ENCODE results near the gene KIFC3. TPM values are rescaled to one million over a fixed set of nuclear protein-coding genes. Genes with fewer than 3 reads are reported as not detected.

The KIFC3 gene
- total RNA-seq, 1 donor: 40.5 TPM

DNA sequence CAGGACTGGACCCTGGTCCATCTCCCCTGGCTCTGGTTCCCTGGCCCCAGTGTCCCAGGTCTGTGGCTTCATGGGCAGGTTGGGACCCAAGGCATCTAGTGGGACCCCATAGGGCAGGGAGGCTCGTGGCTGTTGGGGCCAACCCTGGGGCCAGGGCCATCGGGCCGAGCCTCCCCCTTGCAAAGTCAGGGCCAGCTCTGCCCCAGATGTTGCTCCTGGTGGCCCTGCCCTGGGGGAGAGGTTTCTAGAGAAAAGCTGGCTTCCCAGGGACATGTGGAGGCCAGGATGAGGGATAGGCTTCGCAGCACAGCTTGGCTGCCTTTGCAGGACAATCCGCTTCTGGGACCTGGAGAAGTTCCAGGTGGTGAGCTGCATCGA lies 50.1 kb downstream of the KIFC3 start:
- DNase-seq (ENCODE audit: insufficient read length, low spot score, missing footprints): no peak
- TF ChIP-seq, protein P1, sequence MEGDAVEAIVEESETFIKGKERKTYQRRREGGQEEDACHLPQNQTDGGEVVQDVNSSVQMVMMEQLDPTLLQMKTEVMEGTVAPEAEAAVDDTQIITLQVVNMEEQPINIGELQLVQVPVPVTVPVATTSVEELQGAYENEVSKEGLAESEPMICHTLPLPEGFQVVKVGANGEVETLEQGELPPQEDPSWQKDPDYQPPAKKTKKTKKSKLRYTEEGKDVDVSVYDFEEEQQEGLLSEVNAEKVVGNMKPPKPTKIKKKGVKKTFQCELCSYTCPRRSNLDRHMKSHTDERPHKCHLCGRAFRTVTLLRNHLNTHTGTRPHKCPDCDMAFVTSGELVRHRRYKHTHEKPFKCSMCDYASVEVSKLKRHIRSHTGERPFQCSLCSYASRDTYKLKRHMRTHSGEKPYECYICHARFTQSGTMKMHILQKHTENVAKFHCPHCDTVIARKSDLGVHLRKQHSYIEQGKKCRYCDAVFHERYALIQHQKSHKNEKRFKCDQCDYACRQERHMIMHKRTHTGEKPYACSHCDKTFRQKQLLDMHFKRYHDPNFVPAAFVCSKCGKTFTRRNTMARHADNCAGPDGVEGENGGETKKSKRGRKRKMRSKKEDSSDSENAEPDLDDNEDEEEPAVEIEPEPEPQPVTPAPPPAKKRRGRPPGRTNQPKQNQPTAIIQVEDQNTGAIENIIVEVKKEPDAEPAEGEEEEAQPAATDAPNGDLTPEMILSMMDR (IDR thresholded peaks at IDR 0.05; ENCODE audit: extremely low read depth, low read depth, low read length): no peak
- Histone ChIP-seq H3K4me2 (ENCODE audit: insufficient read depth, low read length) (no peak overlapping the region), H3K4me3 (ENCODE audit: insufficient read depth, low read length) (no peak overlapping the region), H4K20me1 (ENCODE audit: insufficient read depth, low read length) (peaks cover 6% of the 10 kb centered on the region), H3K4me1 (ENCODE audit: insufficient read depth, low read length) (no peaks in the 10 kb centered on the region), H3K36me3 (ENCODE audit: insufficient read depth, low read length) (peaks cover 7% of the 10 kb centered on the region), H3K27me3 (ENCODE audit: insufficient read depth, low read length) (no peaks in the 10 kb centered on the region), H3K27ac (ENCODE audit: low read depth, low read length) (no peak overlapping the region), H3K9me3 (ENCODE audit: low read depth, low read length) (no peaks in the 10 kb centered on the region), H2AFZ (ENCODE audit: low read length) (no peak overlapping the region), H3K79me2 (ENCODE audit: insufficient read depth, low read length) (no peaks in the 10 kb centered on the region)

DNA sequence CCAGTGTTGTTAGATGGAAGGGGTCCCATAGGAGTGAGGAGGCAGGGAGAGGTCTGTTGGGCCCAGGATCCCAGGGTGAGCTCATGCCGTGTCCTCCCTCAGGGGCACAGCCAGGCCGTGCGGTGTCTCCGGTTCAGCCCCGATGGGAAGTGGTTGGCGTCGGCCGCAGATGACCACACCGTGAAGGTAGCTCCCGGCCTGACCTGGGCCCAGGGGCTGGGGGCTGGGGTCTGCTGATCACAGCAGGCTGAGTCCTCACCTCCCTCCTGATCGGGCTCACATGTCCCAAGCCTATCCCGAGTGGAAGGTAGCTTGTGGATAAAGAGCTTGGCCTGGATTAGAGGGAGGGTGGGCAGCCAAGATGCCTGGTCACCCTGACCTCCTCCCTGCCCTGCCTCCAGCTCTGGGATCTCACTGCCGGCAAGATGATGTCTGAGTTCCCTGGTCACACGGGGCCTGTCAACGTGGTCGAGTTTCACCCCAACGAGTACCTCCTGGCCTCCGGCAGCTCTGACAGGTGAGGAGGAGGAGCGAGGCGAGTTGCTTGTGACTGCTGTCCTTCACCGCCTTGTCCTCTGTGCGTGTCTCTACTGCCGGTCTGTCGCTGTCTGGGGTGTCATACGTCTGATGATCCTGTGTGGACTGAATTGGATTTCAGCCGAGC lies 50.6 kb downstream of the KIFC3 start:
- DNase-seq (ENCODE audit: insufficient read length, low spot score, missing footprints): no peak
- TF ChIP-seq, protein P1 (IDR thresholded peaks at IDR 0.05; ENCODE audit: extremely low read depth, low read depth, low read length): no peak
- H3K27ac ChIP-seq (ENCODE audit: low read depth, low read length): no peak overlapping the region

DNA sequence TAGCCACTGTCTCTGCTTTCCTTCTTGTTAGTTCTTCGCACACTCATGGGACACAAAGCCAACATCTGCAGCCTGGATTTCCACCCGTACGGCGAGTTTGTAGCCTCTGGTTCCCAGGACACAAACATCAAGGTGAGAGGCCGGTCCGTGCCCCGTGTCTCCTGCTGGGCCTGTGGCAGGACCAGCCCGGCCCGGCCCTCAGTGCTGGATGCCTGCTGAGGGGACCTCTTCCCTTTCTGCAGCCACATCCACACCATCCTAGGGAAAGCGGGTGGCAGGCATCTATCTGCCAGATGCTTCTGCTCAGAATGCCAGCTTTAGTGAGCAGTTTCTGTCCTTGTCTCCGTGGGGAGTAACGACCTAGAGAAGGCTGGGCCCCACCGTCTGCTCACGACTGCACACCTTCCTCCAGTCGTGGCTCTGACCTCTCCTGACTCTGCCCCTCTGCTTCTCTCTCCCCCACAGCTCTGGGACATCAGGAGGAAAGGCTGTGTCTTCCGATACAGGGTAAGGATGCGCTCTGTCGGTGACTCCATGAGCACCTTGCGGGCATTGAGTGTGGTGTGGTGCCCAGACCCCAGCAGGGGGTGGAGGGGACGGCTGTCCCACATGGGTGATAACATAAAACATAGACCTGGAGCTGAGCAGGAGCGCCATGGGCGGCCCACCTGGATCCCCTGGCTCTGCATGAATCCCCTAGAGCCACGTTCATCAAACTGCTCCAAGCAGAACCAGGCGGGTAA lies 51.3 kb downstream of the KIFC3 start:
- Histone ChIP-seq H3K4me3 (ENCODE audit: insufficient read depth, low read length) (no peak overlapping the region), H3K27me3 (ENCODE audit: insufficient read depth, low read length) (no peaks in the 10 kb centered on the region), H3K27ac (ENCODE audit: low read depth, low read length) (no peak overlapping the region), H3K4me1 (ENCODE audit: insufficient read depth, low read length) (no peaks in the 10 kb centered on the region), H3K36me3 (ENCODE audit: insufficient read depth, low read length) (peaks cover 2% of the 10 kb centered on the region), H3K79me2 (ENCODE audit: insufficient read depth, low read length) (no peaks in the 10 kb centered on the region), H4K20me1 (ENCODE audit: insufficient read depth, low read length) (no peaks in the 10 kb centered on the region), H3K4me2 (ENCODE audit: insufficient read depth, low read length) (no peak overlapping the region), H3K9me3 (ENCODE audit: low read depth, low read length) (no peaks in the 10 kb centered on the region), H2AFZ (ENCODE audit: low read length) (no peak overlapping the region)
- TF ChIP-seq, protein P1 (IDR thresholded peaks at IDR 0.05; ENCODE audit: extremely low read depth, low read depth, low read length): no peak
- no peak for DNase-seq (ENCODE audit: insufficient read length, low spot score, missing footprints)

More for the DNA sequence above, 50.6 kb downstream of the KIFC3 start:
- Histone ChIP-seq H3K36me3 (ENCODE audit: insufficient read depth, low read length) (peaks cover 7% of the 10 kb centered on the region), H3K4me2 (ENCODE audit: insufficient read depth, low read length) (no peak overlapping the region), H4K20me1 (ENCODE audit: insufficient read depth, low read length) (peaks cover 2% of the 10 kb centered on the region), H3K9me3 (ENCODE audit: low read depth, low read length) (no peaks in the 10 kb centered on the region), H3K4me3 (ENCODE audit: insufficient read depth, low read length) (no peak overlapping the region), H2AFZ (ENCODE audit: low read length) (no peak overlapping the region), H3K27me3 (ENCODE audit: insufficient read depth, low read length) (no peaks in the 10 kb centered on the region), H3K4me1 (ENCODE audit: insufficient read depth, low read length) (no peaks in the 10 kb centered on the region), H3K79me2 (ENCODE audit: insufficient read depth, low read length) (no peaks in the 10 kb centered on the region)

DNA sequence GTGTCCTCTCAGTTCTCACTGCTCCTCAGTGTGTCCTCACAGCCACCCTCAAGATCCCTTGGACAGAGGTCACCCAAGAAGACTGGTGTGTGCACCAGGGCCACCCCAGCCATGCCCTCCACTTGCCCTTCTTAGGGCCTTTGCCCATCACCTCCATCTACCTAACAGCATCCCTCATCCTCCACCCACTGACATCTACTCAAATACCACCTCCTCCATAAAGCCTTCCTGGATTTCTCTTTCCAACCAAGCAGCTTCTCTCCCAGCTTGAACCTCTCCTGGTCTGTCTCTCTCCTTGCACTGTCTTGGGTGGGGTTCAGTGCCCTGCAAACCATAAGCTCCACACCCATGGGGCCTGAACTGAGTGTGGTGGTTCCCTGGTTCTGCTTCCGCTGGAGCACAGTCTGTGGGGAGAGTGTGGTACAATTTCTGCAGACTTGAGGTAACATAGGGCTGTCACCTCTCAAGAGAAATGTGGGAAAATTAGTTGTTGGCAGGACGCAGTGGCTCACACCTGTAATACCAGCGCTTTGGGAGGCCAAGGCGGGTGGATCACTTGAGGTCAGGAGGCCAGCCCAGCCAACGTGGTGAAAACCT lies 52.3 kb downstream of the KIFC3 start:
- H3K79me2 ChIP-seq (ENCODE audit: insufficient read depth, low read length): no peaks in the 10 kb centered on the region
- no peak for DNase-seq (ENCODE audit: insufficient read length, low spot score, missing footprints)
- H3K36me3 ChIP-seq (ENCODE audit: insufficient read depth, low read length): no peaks in the 10 kb centered on the region
- no peak overlapping the region for H2AFZ ChIP-seq (ENCODE audit: low read length)
- H3K9me3 ChIP-seq (ENCODE audit: low read depth, low read length): no peaks in the 10 kb centered on the region
- TF ChIP-seq, protein P1 (IDR thresholded peaks at IDR 0.05; ENCODE audit: extremely low read depth, low read depth, low read length): no peak
- no peaks in the 10 kb centered on the region for H3K4me1 ChIP-seq (ENCODE audit: insufficient read depth, low read length)
- no peak overlapping the region for H3K4me2 ChIP-seq (ENCODE audit: insufficient read depth, low read length)
- H3K27ac ChIP-seq (ENCODE audit: low read depth, low read length): no peak overlapping the region
- no peaks in the 10 kb centered on the region for H3K27me3 ChIP-seq (ENCODE audit: insufficient read depth, low read length)
- no peak overlapping the region for H3K4me3 ChIP-seq (ENCODE audit: insufficient read depth, low read length)
- H4K20me1 ChIP-seq (ENCODE audit: insufficient read depth, low read length): no peaks in the 10 kb centered on the region

Data from osteoblast (primary cell).